Activated T-cell treated with anti-CD3 and anti-CD28 coated beads, Interleukin-2, amount 50 U/mL, for 24 hours (primary cell): Measurements from ENCODE around the gene OR4M1.
"Not testable (repeated sequence)": the region's sequence is repeated elsewhere in the genome, so short reads cannot be mapped to it uniquely, and the experiment has no call there.

Experiments
- DNase-seq: peaks from one replicate; pipeline ENCODE4 v3.0.0-alpha.2; 2020
- H3K27ac Mint-ChIP-seq: 2 replicates; pipeline ENCODE4 v1.8.0; 2020; ENCODE audit warnings: mild to moderate bottlenecking, mixed read lengths
- H3K27me3 Mint-ChIP-seq: 2 replicates; pipeline ENCODE4 v1.8.0; 2020; ENCODE audit warnings: mixed read lengths
- H3K36me3 Mint-ChIP-seq: 2 replicates; pipeline ENCODE4 v1.8.0; 2020; ENCODE audit warnings: low read depth, mixed read lengths
- H3K4me1 Mint-ChIP-seq: 2 replicates; pipeline ENCODE4 v1.8.0; 2020; ENCODE audit warnings: low read depth, mixed read lengths
- H3K4me3 Mint-ChIP-seq: 2 replicates; pipeline ENCODE4 v1.8.0; 2020; ENCODE audit warnings: mild to moderate bottlenecking, moderate library complexity, mixed read lengths
- H3K9me3 Mint-ChIP-seq: 2 replicates; pipeline ENCODE4 v1.8.0; 2020; ENCODE audit warnings: mixed read lengths

OR4M1 gene, protein sequence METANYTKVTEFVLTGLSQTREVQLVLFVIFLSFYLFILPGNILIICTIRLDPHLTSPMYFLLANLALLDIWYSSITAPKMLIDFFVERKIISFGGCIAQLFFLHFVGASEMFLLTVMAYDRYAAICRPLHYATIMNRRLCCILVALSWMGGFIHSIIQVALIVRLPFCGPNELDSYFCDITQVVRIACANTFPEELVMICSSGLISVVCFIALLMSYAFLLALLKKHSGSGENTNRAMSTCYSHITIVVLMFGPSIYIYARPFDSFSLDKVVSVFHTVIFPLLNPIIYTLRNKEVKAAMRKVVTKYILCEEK

DNA sequence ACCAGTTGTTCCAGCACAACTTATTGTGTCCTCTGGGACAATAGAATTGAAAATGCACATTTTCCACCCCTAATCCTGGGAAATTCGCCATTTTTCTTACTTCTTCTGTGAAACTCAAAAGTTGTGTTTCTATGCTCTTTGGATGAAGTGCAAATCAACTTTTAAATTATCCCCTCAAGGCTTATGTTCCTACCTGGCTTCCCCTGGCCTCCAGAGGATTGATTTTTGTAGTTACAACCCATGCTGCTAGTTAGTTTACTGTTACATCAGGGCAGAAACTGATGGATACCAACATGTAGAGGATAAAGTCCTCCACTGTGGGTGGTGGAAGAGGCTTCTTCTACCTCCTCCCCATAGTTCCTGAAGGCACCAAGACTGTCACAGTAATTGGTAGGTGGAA is at the start of gene OR4M1:
Gene OR4M1 (plus strand): TSS at position 301 of the 400 bp plus-strand sequence. CDS start 6,819 bp downstream, outside the sequence.
- not testable (repeated sequence) for DNase-seq, H3K36me3 Mint-ChIP-seq, H3K4me3 Mint-ChIP-seq, H3K27ac Mint-ChIP-seq, H3K4me1 Mint-ChIP-seq, H3K27me3 Mint-ChIP-seq
- peaks cover 21% of the 10 kb centered on the region for H3K9me3 Mint-ChIP-seq

DNA sequence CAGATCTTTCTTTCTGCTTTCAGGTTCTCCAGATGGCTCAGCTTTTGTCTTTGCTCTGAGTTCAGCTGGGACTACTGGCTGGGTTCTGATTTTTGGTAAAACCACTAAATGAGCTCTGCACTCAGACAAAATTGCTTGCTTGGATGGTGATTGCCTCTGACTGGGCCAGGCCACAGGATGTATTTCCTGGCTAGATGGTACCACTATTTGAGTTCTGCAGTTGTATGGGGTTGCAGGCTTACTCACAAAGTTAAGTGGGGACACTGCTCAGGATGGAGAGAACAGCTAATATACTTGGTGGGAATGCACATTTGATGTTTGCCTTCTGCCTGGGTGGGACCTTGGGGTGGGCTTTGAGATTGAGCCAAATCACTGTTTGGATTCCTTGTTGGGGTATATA is 43.9 kb upstream of the OR4M1 start:
- H3K27ac Mint-ChIP-seq = no peak overlapping the region
- DNase-seq = no peak
- no peaks in the 10 kb centered on the region for H3K27me3 Mint-ChIP-seq
- no peak overlapping the region for H3K4me3 Mint-ChIP-seq
- no peaks in the 10 kb centered on the region for H3K36me3 Mint-ChIP-seq
- peaks cover 14% of the 10 kb centered on the region for H3K9me3 Mint-ChIP-seq
- H3K4me1 Mint-ChIP-seq = no peaks in the 10 kb centered on the region

DNA sequence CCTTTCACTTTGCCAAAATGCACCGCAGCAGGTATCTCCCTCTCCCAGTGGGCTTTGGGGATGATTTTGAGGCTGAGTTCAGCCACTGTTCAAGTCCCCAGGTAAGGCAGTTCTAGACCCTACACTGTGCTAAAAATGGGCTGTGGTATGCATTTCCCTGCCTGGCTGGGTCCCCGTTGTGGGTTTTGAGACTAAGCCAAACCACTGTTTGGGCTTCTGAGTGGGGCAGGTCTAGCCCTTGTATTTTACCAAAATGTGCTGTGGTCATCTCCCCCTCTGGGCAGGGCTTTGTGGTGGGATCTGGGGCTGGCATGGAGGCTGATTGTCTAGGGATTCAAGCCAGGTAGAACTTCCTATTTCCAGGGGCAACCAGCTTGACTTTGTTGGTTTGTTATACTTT is 43.5 kb upstream of the OR4M1 start:
- no peak for DNase-seq
- no peak overlapping the region for H3K4me3 Mint-ChIP-seq
- no peaks in the 10 kb centered on the region for H3K36me3 Mint-ChIP-seq
- no peak overlapping the region for H3K27ac Mint-ChIP-seq
- no peaks in the 10 kb centered on the region for H3K4me1 Mint-ChIP-seq
- no peaks in the 10 kb centered on the region for H3K27me3 Mint-ChIP-seq
- peaks cover 14% of the 10 kb centered on the region for H3K9me3 Mint-ChIP-seq

DNA sequence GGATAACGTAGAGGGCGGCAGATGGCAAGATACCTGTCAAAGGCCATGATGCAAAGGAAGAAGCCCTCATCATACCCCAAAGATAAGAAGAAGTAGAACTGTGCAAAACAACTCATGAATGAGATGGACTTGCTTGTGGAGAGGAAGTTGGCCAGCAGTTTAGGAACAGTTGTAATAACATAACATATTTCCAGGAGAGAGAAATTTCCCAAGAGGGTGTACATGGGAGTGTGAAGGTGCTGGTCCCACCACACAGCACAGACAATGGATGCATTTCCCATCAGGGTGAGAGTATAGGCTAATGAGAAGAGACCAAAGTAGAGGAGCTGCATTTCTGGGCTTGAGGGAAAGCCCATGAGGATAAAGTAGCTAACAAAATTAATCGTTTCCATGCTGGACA is 39.4 kb upstream of the OR4M1 start:
- H3K9me3 Mint-ChIP-seq = peaks cover 19% of the 10 kb centered on the region
- not testable (repeated sequence) for H3K27me3 Mint-ChIP-seq, H3K36me3 Mint-ChIP-seq, DNase-seq, H3K4me1 Mint-ChIP-seq, H3K4me3 Mint-ChIP-seq, H3K27ac Mint-ChIP-seq

DNA sequence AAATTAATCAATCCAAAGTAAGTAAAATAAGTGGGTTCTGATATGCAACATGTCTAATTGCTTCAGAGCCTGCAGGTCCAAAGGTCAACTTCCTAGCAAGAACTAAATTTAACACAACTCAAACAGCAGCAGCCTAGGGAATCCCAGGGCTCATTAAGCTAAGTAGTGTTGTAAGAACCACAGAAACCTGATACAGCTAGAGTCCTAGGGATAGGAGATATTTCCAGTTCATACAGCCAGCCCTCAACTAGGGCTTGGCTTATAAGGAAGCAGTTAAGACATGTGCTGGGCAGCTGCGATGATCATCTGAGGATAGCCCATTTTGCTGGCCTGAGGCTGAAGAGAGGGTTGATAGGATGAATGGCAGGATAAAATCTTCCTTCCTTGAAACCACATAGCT is 30.0 kb upstream of the OR4M1 start, which contains the start of gene OR4Q3:
Gene OR4Q3 (plus strand): TSS at position 316 of the 400 bp plus-strand sequence.
- peaks cover 7% of the 10 kb centered on the region for H3K27me3 Mint-ChIP-seq
- DNase-seq = no peak
- H3K4me1 Mint-ChIP-seq = no peaks in the 10 kb centered on the region
- H3K4me3 Mint-ChIP-seq = no peak within 1 kb of the TSS
- no peak within 1 kb of the TSS for H3K27ac Mint-ChIP-seq
- H3K36me3 Mint-ChIP-seq = no peaks in the 10 kb centered on the region
- H3K9me3 Mint-ChIP-seq = peaks cover 7% of the 10 kb centered on the region

DNA sequence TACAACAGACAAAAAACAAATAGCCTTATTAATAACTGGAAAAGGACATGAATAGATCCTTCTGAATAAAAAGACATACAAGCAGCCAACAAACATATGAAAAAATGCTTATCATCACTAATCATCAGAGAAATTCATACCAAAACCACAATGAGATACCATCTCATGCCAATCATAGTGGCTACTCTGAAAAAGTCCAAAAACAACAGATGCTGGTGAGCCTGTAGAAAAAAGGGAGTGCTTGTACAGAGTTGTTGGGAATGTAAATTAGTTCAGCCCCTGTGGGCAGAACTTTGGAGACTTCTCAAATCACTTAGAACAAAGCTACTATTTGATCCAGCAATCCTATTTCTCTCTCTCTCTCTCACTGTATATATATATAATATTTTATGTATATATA is 21.0 kb upstream of the OR4M1 start:
- H3K27ac Mint-ChIP-seq, DNase-seq, H3K27me3 Mint-ChIP-seq, H3K4me1 Mint-ChIP-seq, H3K36me3 Mint-ChIP-seq, H3K9me3 Mint-ChIP-seq, H3K4me3 Mint-ChIP-seq: not testable (repeated sequence)

DNA sequence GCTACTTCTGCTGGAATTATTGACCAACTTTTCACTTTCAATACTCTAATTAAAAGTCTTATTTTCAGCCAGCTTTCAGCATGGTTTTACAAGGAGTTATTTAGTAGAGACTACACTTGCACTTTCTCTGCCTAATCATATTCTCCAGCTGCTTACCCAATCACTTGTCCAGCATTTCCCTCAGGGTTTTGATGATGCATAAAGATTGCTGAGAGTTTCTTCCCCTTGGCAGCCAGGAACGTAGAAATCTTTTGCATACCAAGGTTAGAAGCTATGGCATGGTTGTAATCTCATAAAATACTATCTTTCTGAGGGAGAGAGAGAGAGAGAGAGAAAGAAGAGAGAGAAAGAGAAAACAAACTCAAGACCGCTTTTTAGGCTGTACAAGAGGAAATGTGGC is 19.1 kb upstream of the OR4M1 start:
- H3K27me3 Mint-ChIP-seq = no peaks in the 10 kb centered on the region
- H3K9me3 Mint-ChIP-seq = no peaks in the 10 kb centered on the region
- no peaks in the 10 kb centered on the region for H3K4me1 Mint-ChIP-seq
- H3K4me3 Mint-ChIP-seq = no peak overlapping the region
- DNase-seq = no peak
- H3K27ac Mint-ChIP-seq = no peak overlapping the region
- no peaks in the 10 kb centered on the region for H3K36me3 Mint-ChIP-seq

DNA sequence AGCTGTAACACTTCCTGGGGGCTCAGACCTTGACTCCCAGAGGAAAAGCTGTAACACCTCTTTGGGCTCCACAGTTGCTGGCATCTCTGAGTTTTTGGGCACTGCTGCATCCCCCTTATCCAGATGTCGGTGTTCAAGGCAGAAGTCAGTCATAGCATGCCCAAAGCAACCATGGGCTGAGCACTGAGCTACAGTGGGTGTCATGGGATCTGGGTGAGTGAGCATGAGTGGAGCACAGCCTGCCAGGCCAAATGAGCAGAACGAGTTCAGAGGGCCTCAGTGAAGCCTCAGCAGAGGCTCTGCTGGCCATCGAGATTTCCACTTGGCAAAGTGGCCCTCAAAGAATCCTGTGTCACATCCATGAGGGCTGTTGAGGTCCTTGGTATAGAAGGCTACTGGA is 1.8 kb upstream of the OR4M1 start:
- not testable (repeated sequence) for H3K27me3 Mint-ChIP-seq, H3K36me3 Mint-ChIP-seq, H3K27ac Mint-ChIP-seq, H3K4me1 Mint-ChIP-seq, DNase-seq, H3K4me3 Mint-ChIP-seq
- peaks cover 21% of the 10 kb centered on the region for H3K9me3 Mint-ChIP-seq

DNA sequence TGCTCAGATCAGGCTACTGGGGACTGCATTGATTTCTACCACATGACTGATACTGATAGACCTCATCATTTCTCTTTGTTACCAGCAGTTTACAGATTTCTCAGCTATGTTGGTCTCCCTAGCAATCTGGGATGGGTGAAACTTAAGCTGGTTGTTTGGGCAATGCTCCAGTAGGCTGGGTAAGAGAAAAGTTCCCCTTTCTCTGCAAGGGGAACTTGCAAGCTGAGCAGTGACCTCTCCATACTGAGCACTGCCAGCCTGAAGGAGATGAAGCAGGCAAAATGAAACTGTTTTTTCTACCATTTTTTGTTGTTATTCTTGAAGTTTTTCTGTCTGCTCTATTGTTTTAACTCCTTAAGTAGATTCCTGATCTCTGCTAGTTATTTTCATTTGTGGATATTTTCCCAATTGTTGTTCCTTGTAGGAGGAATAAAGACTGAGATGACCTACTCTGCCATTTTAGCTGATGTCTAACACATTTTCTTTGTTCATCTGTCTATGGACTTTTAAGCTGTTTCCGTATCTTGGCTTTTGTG is 1.3 kb upstream of the OR4M1 start:
- Mint-ChIP-seq H3K9me3 (peaks cover 21% of the 10 kb centered on the region), H3K36me3 (no peaks in the 10 kb centered on the region)
- DNase-seq = no peak

DNA sequence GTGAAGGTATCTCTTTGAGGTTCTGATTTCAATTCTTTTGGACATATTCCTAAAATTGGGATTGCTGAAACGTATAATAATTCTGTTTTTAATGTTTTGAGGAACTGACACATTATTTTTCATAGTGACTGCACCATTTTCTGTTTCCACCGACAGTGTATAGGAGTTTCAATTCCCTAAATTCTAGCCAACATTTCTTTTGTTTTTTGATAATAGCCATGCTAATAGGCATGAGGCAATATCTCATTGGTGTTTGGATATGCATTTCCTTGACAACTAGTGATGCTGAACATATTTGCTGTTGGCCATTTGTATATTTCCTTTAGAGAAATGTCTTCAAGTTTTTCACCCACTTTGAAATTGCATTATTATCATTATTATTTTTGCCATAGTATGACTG is 850 bp upstream of the OR4M1 start:
- not testable (repeated sequence) for H3K36me3 Mint-ChIP-seq, DNase-seq, H3K27me3 Mint-ChIP-seq, H3K27ac Mint-ChIP-seq, H3K4me1 Mint-ChIP-seq, H3K4me3 Mint-ChIP-seq
- peaks cover 21% of the 10 kb centered on the region for H3K9me3 Mint-ChIP-seq

More for the DNA sequence above, 1.3 kb upstream of the OR4M1 start:
- Mint-ChIP-seq H3K4me1 (no peaks in the 10 kb centered on the region), H3K27me3 (peaks cover 2% of the 10 kb centered on the region), H3K27ac (no peak overlapping the region), H3K4me3 (no peak overlapping the region)

DNA sequence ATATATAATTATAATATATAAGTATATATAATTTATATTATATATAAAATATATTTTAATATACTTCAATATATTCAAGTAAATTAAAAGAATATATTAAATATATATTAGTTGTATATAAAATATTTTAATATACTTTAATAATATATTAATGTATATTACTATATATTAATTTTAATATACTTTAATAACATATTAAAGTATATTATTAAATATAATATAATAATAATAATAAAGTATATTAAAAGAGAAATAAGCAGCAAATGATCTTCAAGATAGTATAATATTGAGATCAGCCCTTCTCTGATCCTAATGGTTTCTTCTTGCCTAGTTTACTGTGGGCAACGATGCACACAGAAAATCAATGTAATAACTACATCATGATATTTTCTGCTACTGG is 2.3 kb downstream of the OR4M1 start:
- no peaks in the 10 kb centered on the region for H3K36me3 Mint-ChIP-seq
- peaks cover 2% of the 10 kb centered on the region for H3K27me3 Mint-ChIP-seq
- H3K4me3 Mint-ChIP-seq = no peak overlapping the region
- DNase-seq = no peak
- H3K4me1 Mint-ChIP-seq = no peaks in the 10 kb centered on the region
- H3K9me3 Mint-ChIP-seq = peaks cover 19% of the 10 kb centered on the region
- no peak overlapping the region for H3K27ac Mint-ChIP-seq

DNA sequence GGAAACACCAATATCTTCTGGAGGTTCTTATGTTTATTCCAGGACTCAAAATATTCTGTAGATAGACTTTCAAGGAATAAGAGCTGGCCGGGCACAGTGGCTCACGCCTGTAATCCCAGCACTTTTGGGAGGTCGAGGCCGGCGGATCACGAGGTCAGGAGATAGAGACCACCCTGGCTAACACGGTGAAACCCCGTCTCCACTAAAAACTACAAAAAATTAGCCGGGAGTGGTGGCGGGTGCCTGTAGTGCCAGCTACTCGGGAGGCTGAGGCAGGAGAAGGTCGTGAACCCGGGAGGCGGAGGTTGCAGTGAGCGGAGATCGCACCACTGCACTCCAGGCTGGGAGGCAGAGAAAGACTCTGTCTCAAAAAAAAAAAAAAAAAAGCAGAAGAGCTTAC is 12.5 kb downstream of the OR4M1 start:
- DNase-seq, H3K27ac Mint-ChIP-seq, H3K27me3 Mint-ChIP-seq, H3K9me3 Mint-ChIP-seq, H3K36me3 Mint-ChIP-seq, H3K4me1 Mint-ChIP-seq, H3K4me3 Mint-ChIP-seq: not testable (repeated sequence)

DNA sequence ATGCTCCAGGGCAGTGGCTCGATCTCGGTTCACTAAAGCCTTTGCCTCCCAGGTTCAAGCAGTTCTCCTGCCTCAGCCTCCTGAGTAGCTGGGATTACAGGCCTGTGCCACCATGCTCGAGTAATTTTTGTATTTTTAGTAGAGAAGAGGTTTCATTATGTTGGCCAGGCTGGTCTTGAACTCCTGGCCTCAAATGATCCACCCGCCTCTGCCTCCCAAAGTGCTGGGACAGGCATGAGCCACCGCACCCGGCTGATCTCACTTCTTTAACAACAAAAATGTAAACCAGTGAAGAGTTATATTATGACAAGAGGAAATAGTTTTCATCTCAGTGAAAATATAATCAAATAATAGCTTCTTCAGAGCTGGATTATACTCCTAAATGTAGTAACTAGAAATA is 14.0 kb downstream of the OR4M1 start:
- H3K4me3 Mint-ChIP-seq, H3K4me1 Mint-ChIP-seq, H3K27me3 Mint-ChIP-seq, H3K36me3 Mint-ChIP-seq, H3K27ac Mint-ChIP-seq, H3K9me3 Mint-ChIP-seq, DNase-seq: not testable (repeated sequence)

DNA sequence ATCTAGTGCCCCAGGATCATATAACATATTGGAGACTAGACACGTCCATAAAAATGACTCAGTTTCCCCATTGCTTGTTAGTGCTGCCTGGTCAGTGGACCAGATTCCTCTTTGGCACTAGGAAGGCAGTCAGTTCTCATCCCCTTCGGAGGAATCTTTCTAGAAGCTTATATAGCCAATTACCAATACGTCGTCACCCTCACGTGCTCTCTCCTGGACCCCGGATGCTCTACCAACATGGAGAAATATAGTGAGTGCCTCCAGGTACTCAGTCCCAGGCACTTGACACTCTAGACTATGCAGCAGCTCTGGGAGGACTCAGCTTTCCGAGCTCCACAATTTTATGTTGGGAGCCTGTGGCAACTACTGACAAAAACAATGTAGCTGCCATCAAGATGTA is 14.8 kb downstream of the OR4M1 start:
- not testable (repeated sequence) for H3K9me3 Mint-ChIP-seq, DNase-seq, H3K27me3 Mint-ChIP-seq, H3K27ac Mint-ChIP-seq, H3K4me1 Mint-ChIP-seq, H3K4me3 Mint-ChIP-seq, H3K36me3 Mint-ChIP-seq

DNA sequence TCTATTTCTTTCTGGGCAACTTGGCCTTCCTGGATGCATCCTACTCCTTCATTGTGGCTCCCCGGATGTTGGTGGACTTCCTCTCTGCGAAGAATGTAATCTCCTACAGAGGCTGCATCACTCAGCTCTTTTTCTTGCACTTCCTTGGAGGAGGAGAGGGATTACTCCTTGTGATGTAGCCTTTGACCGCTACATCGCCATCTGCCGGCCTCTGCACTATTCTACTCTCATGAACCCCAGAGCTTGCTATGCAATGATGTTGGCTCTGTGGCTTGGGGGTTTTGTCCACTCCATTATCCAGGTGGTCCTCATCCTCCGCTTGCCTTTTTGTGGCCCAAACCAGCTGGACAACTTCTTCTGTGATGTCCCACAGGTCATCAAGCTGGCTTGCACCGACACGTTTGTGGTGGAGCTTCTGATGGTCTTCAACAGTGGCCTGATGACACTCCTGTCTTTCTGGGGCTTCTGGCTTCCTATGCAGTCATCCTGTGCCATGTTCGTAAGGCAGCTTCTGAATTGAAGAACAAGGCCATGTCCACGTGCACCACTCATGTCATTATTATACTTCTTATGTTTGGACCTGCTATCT is 23.3 kb downstream of the OR4M1 start:
- not testable (repeated sequence) for DNase-seq, H3K4me1 Mint-ChIP-seq, H3K27ac Mint-ChIP-seq, H3K4me3 Mint-ChIP-seq, H3K9me3 Mint-ChIP-seq, H3K36me3 Mint-ChIP-seq, H3K27me3 Mint-ChIP-seq
